Cerebellar nuclear complex (tissue), 1 donor: Measurements from ENCODE around the gene RAPGEF6.
"Not testable (repeated sequence)": the region's sequence is repeated elsewhere in the genome, so short reads cannot be mapped to it uniquely, and the experiment has no call there.

ENCODE experiments used
- DNase-seq, 2 experiments: peaks; one replicate each; lab custom pipeline; 2025; lab: John Stamatoyannopoulos, UW

RAPGEF6 gene

GRCh38 chr5:131608597-131608996, 26.4 kb downstream of the RAPGEF6 start:
- no peak for DNase-seq

- DNase-seq = no peak
Measured at GRCh38 chr5:131607903-131608540, 27.0 kb downstream of the RAPGEF6 start.

DNA sequence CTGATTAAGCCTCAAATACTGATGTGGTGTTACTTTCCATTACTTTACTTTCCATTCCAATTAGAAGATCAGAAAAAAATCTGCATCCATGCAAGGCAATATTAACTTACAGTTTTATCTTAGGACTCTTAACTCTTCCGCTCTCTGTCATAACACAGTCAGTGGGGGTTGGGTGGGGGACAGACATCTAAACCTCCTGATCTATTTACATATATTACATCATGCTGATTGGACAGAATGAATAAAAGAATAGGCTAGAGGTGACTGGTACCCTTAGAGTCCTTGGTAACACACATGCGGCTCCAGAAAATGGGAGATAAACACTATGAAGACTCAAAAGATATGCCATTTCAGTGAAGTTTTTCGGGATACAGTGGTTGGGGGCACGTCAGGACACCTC, 27.6 kb downstream of the RAPGEF6 start:
- DNase-seq = no peak

DNA sequence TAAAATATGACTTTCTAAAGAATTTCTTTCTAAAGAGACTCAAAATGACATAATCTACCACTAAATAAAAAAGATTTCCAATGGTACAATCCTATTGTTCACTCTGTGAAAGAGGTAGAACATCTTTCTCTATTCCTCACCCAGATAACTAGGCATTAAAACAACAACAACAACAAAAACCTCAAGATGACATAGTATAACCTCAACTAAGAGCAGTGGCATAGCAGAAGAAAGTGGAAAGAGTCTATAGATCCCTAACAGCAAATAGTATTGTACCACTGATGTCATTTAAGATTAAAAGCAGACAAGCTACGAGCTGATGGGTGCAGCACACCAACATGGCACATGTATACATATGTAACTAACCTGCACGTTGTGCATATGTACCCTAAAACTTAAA, 29.9 kb downstream of the RAPGEF6 start:
- DNase-seq = no peak

DNA sequence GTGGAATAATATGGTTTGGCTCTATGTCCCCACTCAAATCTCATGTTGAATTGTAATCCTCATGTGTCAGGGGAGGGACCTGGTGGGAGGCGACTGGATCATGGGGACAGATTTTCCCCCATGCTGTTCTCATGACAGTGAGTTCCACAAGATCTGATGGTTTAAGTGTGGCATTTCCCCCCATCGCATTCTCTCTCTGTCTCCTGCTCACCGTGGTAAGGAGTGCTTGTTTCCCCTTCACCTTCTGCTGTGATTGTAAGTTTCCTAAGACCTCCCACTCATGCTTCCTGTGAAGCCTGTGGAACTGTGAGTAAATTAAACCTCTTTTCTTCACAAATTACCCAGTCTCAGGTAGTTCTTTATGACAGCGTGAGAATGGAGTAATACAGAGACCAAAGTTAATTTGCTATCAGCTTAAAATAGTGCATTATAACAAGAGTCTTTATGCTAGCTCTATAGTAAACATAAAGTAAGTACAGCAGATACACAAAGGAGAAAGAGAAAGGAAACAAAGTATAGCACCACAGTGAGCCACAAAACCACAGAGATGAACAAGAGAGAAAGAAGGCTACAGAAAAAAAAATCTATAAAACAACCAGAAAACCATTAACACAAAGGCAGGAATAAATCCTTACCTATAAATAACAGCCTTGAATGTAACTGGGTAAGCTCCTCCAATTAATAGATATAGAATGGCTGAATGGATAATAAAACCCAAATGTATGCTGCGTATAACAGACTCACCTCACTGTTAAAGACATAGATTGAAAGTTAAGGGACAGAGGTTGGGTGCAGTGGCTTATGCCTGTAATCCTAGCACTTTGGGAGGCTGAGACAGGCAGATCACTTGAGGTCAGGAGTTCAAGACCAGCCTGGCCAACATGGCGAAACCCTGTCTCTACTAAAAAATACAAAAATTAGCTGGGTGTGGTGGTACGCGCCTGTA, 39.7 kb downstream of the RAPGEF6 start:
- DNase-seq = no peak

GRCh38 chr5:131593921-131594320, 41.1 kb downstream of the RAPGEF6 start:
- no peak for DNase-seq

GRCh38 chr5:131593436-131593835, 41.6 kb downstream of the RAPGEF6 start:
- not testable (repeated sequence) for DNase-seq

GRCh38 chr5:131589510-131590348, 45.3 kb downstream of the RAPGEF6 start:
- no peak for DNase-seq

DNA sequence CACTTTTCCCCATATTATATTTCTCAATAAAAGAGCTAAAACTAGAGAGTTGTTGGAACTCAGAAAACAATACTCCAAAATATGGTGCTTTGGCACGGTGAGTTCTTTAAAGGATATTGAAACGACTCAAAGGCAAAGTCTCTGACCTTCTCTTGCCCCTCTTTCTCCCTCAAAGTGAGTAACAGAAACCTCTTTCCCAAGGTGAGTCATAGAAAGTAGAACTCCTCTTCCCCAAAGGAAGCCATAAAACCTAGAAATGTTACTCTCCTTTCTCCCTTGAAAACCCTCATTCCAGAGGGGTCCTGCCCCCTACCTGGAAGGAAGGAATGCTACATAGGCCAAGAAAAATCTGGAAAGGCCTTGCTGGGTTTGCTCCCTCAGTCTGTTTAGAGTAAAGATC, 47.5 kb downstream of the RAPGEF6 start:
- DNase-seq = no peak

GRCh38 chr5:131581702-131582101, 53.3 kb downstream of the RAPGEF6 start:
- DNase-seq = no peak

- no peak for DNase-seq
Measured at GRCh38 chr5:131579917-131580671, 54.9 kb downstream of the RAPGEF6 start.

- DNase-seq = no peak
Measured at GRCh38 chr5:131575660-131576227, 59.3 kb downstream of the RAPGEF6 start.

- DNase-seq = no peak
Measured at GRCh38 chr5:131571669-131572168, 63.3 kb downstream of the RAPGEF6 start.

DNA sequence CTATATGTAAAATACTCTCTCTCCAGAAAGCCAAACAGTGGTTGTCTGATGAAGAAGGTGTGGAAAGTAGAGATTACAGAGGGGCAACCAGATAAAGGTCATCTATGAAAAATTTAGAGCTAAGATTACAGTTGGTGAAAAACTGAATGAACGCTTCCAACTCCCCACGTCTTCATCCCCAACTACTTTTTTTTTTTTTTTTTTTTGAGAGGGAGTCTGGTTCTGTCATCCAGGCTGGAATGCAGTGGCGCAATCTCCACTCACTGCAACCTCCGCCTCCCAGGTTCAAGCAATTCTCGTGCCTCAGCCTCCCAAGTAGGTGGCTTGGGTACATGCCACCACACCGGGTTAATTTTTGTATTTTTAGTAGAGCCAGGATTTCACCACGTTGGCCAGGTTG, 64.3 kb downstream of the RAPGEF6 start:
- DNase-seq = no peak

- DNase-seq = no peak
Measured at GRCh38 chr5:131564229-131564652, 70.8 kb downstream of the RAPGEF6 start.

DNA sequence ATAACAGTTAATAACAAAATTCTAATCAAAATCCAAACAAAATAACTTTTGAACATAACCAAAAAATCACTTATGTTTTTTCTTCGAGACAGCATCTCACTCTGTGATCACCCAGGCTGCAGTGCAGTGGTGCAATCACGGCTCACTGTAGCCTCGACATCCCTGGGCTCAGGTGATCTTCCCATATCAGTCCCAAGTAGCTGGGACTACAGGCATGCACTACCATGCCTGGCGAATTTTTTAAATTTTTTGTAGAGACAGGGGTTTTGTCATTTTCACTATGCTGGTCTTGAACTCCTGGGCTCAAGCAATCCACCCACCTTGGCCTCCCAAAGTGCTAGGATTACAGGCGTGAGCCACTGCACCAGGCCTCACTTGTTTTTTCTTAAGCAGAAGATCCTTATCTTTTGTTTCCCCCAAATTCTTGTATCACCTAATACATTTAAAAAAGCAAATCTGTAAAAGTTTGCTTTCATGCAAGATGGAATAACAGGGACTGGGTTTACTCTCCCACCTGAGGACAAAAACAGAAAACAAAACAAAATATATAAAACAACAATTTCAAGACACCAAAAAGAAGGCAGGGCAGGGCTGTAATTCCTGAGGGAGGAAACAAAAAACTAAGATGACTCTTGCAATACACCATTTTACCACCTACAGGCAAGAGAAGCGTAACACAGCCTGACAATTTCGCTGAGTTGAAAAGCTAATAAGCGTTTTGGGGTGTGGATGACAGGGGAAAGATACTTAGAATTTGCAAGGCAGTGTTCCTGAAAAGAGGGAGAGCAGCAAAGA, 71.4 kb downstream of the RAPGEF6 start:
- DNase-seq = no peak

DNA sequence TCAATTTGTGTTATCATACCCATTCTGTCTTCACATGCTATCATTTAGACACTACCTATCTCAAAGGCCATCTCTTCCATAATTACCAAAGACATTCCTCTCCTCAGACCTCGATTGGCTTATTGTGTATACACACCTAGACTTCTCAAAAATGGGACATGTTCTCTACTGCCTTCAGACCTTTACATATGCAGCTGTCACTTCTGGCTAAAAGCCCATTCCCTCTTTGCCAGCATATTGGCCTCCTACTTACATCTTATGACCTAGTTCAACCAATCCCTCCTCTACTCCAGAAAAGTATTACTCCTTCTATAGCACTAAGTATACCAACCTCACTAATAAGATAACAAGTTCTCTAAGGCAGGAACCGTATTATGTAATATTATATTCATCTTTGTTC, 84.4 kb downstream of the RAPGEF6 start:
- no peak for DNase-seq

GRCh38 chr5:131548176-131548575, 86.9 kb downstream of the RAPGEF6 start:
- DNase-seq = no peak

DNA sequence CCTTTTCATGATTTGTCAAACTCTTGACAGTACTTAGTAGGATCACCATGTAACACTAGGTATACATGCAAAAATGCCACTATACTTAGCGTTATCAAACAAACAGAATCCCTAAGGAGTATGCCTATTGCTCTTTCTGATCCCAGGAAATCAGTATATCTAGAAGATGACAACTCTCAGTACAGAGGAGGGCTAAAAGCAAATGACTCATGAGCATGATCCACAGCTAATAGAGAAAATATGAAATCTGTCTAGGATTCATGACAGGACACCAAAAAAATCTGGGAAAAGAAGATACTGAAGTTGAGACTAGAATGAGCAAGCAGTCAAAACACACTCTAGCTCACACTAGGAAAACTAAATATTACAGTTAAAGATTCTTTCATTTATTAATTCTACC, 89.2 kb downstream of the RAPGEF6 start:
- no peak for DNase-seq

DNA sequence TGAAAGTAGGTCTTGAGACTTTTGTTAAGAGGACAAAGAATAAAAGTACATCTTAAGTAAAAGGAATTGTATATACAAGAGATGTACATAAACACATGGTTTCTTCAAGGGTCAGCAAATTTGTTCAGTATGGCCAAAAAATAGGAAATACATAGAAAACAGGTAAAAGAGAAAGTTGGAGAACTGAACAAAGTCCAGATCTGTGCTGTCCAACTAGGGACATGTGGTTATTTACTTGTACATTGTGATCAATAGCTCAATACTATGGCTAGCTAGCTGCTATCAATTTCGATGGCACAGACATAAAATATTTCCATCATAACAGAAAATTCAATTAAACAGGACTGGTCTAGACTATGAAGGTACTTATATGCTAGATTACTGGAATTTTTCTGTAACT, 92.3 kb downstream of the RAPGEF6 start:
- DNase-seq = no peak
